HL-60/S4 (cell line): ENCODE results near the gene PUS10.
"Not testable (repeated sequence)": the region's sequence is repeated elsewhere in the genome, so short reads cannot be mapped to it uniquely, and the experiment has no call there.

Experiments
- in situ Hi-C: fragments of 300-500 bp; cut with MboI; formaldehyde crosslinking; loops from 2 replicates; pipeline ENCODE4 v1.14.3; 2022; ENCODE audit warnings: low sequenced_read_pairs

The PUS10 gene

GRCh38 chr2:61012303-61012702 lies 5.8 kb downstream of the PUS10 start:
- in situ Hi-C loops = not testable (repeated sequence)

- in situ Hi-C loops = no loop called here
These were observed 6.4 kb downstream of the PUS10 start for GRCh38 chr2:61011678-61012077.

DNA sequence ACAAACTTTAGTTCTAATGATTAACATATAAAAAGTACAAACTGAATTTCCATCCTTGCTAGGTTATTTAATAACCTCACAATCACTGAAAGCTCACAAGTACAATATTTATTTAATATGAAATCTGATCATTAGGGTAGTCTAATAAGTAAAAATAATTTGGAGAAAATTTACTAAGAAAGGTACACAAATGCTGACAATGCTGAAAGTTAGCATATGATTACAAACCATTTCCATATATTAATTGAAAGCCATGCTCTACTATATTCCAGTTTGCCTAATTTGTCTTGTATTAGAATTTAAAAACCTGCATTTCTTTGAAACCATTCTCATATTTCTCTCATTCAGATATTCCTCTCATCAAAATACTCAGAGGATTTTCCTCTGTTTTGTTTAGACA lies 8.7 kb downstream of the PUS10 start:
- in situ Hi-C loops = no loop called here

GRCh38 chr2:61006486-61007105 lies 11.5 kb downstream of the PUS10 start:
- in situ Hi-C loops = no loop called here

DNA sequence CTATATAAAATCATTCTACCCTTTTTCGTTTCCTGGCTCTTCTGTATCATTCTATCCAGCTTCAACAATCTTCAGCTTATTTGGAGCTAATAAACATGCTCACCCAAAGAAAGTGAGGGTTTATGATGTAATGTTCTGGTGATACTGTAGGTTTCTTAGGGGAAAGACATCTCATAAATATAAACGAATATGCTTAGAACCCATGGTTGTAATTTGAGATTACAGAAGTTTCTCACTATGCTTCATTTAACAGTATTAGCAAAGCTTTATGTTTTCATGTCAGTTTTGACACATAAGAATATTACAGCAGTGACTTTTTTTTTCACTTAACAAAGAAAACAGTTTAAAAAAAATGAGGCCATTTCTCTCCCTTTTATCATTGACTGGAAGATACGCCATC lies 12.3 kb downstream of the PUS10 start:
- in situ Hi-C loops = no loop called here

DNA sequence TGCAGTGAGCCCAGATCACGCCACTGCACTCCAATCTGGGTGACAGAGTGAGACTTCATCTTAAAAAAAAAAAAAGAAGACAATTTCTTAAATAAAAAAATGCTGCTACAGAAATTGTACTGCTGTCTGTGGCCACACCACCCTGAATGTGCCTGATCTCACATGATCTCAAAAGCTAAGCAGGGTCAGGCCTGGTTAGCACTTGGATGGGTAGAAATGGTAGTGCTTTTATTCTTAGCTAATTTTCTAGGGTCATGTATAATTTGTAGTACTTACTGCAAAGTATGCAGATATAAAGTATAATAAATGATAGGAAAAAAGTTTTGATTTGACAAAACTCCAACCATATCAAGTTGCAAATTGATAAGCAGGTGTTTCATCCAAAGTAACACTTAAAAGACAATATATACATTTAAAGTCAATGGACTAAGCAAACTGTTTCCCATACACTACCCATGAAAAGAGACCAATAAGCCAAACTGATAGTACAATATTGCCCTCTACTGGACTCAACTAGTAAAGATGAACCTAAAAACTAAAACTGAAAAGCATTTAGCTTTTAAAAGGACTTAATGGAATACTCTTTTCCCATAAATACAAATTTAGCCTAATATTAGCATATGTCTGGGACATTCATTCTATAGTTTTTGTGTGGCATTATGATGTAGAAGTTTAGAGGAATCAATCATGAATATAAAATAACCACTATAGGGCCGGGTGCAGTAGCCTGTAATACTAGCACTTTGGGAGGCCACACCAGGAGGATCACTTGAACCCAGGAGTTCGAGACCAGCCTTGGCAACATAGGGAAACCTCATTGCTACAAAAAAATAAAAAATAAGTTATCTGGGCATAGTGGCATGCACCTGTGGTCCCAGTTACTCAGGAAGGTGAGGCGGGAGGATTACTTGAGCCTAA lies 19.2 kb downstream of the PUS10 start:
- in situ Hi-C loops = loop anchor here (10.0 kb wide), 1 partner anchor 194 kb away; no protein-coding TSS in a partner anchor

DNA sequence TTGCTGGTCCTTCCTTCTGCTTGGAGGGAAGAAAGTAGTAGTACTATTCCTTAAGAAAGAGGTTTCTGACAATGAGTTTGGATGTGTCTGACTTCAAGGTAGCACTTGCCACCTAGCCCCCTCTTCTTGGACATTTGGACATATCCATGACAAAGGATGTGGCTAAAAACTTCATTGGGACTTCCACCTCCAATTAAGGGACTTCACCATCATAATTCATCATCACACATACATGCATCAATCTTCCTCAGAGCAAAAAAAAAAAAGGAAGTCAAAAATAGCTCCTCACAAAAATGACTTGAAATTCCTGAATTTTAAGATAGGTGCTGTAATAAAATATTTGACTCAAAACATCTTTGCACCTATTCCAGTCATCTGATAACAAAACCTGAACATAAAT lies 23.9 kb downstream of the PUS10 start:
- in situ Hi-C loops = loop anchor here (10.0 kb wide), 1 partner anchor 189 kb away; no protein-coding TSS in a partner anchor

DNA sequence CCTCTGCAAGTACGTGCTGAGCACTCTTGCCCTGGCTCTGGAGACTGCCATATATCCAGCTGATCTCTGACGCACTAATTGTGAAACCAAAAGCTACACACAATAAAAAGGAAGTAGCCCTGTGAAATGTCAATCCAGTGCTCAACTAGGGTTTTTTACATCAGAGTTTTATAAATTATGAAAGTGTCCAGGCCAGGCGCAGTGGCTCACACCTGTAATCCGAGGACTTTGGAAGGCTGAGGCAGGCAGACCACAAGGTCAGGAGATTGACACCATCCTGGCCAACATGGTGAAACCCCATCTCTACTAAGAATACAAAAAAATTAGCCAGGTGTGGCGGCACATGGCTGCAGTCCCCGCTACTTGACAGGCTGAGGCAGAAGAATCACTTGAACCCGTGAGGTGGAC lies 25.1 kb downstream of the PUS10 start:
- in situ Hi-C loops = loop anchor here (10.0 kb wide), 1 partner anchor 188 kb away; no protein-coding TSS in a partner anchor

- in situ Hi-C loops = loop anchor here (10.0 kb wide), 1 partner anchor 187 kb away; no protein-coding TSS in a partner anchor
These were observed 26.4 kb downstream of the PUS10 start for GRCh38 chr2:60991644-60992043.

DNA sequence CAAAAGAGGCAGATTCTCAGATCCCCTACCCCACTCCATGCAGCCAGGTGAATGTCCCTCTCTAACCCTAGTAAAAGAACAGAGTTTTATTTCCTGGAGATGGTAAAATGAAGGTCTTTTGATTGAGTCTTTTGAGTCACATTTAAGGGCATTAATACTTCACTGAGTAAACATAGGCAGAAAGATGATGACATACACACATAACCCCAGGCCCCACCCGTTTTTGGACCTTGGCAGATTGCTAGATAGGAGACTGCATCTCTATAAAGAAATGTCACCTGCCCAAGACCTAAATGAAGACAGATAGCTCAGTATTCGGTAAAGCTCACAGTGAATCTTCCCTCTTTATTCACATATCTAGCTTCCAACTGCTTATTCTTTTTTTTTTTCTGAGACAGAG lies 28.8 kb downstream of the PUS10 start:
- in situ Hi-C loops = no loop called here

- in situ Hi-C loops = not testable (repeated sequence)
These were observed 30.4 kb downstream of the PUS10 start for GRCh38 chr2:60987656-60988055.

DNA sequence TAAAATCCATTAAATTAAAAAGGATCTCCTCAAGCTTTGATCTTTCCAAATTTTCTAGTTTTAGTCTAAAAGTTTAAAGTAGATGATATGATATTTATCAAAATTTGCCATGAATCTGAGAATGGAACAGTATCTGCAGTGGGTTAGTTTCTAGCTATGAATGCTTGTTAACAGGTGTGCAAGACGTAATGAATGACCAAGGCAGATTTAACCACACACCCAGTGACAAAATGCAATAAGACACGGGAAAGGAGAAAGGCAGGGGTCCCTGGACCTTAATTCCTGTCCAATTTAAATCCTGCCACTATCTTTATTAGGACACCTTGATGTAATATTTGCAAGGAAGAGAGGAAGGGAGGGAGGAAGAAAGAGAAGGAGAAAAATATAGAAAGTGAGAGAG lies 31.0 kb downstream of the PUS10 start:
- in situ Hi-C loops = no loop called here

DNA sequence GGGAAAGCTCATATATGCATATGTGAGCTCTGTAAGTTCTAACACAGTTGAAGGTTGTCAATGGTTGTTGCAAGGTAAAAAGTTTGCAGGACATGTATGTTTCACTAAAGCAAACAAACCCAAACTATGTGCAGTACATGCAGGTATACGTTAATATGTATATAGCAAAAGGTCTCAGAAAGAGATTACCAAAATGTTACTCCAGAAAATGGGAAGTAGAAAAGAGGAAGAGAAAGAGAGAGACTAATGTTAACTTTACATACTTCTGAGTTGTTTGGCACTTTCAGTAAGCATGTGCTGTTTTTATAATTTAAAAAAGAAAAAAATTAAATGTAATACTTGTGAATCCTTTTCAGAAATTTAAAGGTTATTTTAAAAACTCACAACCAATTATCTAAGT lies 33.3 kb downstream of the PUS10 start:
- in situ Hi-C loops = no loop called here

DNA sequence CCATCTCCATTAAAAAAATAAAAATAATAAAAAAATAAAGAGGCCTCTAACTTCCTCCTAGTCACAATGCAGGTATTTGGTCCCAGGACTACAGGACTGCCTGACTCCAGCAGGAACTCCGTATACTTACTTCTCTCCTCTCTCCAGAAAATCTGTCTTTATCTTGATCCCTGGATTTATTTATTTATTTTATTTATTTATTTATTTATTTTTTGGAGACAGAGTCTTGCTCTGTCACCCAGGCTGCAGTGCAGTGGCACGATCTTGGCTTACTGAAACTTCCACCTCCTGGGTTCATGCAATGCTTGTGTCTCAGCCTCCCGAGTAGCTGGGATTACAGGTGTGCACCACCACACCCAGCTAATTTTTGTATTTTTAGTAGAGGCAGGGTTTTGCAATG lies 36.0 kb downstream of the PUS10 start:
- in situ Hi-C loops = not testable (repeated sequence)

- in situ Hi-C loops = no loop called here
These were observed 37.8 kb downstream of the PUS10 start for GRCh38 chr2:60980071-60980815.

GRCh38 chr2:60979231-60979630 lies 38.8 kb downstream of the PUS10 start:
- in situ Hi-C loops = no loop called here

DNA sequence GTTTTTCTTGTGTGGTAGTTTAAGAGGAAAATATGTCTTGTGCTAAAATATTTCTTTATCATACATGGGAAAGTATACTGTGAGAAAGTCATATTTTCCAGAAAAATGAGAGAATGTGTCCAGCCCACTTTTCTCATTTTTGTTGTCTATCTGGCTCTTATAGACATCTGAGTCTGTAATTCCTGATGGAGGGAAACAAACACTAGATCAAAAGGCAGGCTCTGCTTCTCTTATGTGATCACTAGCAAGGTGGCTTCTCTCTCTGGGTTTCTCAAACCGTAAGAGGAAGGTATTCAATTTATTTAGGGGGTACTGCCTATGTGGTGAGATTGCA lies 40.5 kb downstream of the PUS10 start:
- in situ Hi-C loops = no loop called here

DNA sequence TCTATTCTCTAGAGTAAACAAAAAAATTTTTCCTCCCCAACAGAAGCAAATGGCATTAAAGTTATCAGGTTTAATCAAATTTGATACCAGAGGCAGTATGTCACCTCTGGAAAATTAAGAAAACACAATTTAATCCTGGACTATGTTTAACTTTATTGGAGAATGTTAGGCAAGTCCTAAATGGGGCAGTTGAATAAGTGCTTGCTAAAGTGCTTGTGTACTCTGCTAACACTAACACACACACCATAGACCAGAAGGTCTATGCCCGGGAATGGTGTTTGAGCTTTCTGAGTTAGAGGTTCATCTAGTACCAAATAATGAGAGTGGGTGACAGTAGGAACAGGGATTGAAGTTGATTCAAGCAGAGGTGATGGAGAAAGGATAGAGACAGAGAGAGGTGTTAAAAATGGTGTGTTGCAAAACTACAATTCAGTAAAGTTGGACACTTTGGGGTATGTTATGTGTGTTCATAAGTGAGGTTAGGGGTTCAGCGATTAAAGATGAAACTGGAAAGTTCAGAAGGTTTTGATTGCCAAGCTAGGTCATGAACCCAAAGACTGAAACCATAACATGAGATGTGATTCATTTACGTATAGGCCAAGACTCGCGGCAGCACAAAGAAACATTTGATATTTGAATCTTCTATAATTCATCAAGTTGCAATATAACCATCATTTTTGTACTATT lies 41.0 kb downstream of the PUS10 start:
- in situ Hi-C loops = no loop called here

DNA sequence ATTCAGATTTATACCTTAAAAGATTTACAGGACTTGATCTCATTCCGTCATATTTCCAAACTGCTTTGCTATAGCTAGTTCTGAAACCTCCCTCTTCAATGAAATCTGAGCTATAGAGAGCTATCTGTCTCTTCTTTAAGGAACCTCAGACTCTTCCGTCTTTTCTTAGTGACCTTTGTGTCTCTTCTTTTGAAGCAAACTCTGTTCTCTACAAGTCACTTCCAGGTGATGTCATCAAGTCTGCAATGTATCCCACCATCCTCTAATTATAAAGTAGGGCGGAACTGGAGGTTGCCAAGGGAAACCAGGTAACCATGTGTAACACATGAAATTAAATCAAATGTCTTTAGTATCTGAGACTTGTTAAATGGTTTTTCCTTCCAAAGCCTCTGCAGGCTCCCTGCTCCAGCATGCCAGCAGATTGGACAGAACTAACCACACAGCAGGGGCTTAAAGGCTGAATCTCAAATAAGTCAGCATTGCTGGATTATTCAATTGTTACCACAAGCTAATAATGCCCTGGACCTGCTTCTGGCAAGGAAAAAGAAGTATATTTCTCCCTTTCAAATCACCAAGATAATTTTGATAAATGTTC lies 41.7 kb downstream of the PUS10 start:
- in situ Hi-C loops = no loop called here

DNA sequence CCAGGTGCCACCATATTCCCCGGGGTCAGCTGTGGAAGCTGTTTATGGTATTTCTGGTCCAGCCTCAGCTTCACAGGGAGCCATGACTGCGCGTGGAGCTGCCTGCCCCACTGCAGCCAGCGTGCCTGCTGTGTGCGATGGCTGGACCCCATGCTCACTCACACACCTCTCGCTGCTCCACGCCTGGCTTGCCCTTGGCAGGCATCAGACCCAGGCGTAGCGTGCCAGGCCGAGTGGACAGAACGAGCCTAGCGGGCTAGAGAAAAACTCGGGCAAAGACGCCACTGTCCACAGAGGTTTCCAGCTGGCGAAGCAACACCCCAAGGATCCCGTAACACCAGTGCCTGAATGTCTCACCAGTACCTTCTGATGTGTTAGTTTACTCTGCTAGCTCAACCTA lies 43.4 kb downstream of the PUS10 start:
- in situ Hi-C loops = no loop called here

GRCh38 chr2:60973705-60974104 lies 44.4 kb downstream of the PUS10 start:
- in situ Hi-C loops = no loop called here
